Measurements from ENCODE around the gene GAB3. TPM values are rescaled to one million over a fixed set of nuclear protein-coding genes. Genes with fewer than 3 reads are reported as not detected.

Gene GAB3
- total and polyA plus RNA-seq, 2 donors (not counting 1 experiment from before 2014, with no cell fraction given): 2.8 to 4.1 TPM

DNA sequence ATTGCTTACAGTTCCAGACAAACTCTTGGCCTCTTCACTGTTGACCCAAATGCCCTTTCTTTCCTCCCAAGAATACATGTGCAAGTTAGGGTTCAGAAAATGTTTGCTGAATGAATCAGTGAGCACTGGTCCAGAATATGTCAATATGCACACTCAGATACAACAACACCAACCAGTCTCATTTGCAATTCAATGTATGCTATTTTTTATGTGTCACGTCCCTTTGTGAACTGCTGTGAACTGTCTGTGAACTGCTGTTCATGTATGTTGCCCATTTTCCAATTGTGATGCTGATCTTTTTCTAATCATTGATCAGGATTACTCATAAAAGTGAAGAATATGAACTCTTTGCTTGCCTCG lies 17.8 kb downstream of the GAB3 start:
- H4K20me1 ChIP-seq (ENCODE audit: control insufficient read depth, extremely low read depth, insufficient read depth, low read length): no peaks in the 10 kb centered on the region
- H3K4me2 ChIP-seq (ENCODE audit: extremely low read depth, insufficient read depth, low read length): peak overlapping the region; percentile 37
- H3K36me3 ChIP-seq (ENCODE audit: control insufficient read depth, insufficient read depth, low read length): no peaks in the 10 kb centered on the region
- H3K9ac ChIP-seq (ENCODE audit: insufficient read depth, low read length): no peak overlapping the region
- H3K4me3 ChIP-seq (replicated peaks in 1 of 4; ENCODE audit: control extremely low read depth in 1 of 4, insufficient read depth in 1 of 4, low read depth in 3 of 4, low read length in 4 of 4): no peak overlapping the region
- H3K79me2 ChIP-seq (ENCODE audit: control insufficient read depth, insufficient read depth, low read length): no peaks in the 10 kb centered on the region
- no peaks in the 10 kb centered on the region for H3K27me3 ChIP-seq (ENCODE audit: control insufficient read depth, insufficient read depth, low read length)
- no peak for TF ChIP-seq EZH2 (IDR thresholded peaks at IDR 0.05; ENCODE audit: low read length, missing control alignments)
- TF ChIP-seq, protein P1, sequence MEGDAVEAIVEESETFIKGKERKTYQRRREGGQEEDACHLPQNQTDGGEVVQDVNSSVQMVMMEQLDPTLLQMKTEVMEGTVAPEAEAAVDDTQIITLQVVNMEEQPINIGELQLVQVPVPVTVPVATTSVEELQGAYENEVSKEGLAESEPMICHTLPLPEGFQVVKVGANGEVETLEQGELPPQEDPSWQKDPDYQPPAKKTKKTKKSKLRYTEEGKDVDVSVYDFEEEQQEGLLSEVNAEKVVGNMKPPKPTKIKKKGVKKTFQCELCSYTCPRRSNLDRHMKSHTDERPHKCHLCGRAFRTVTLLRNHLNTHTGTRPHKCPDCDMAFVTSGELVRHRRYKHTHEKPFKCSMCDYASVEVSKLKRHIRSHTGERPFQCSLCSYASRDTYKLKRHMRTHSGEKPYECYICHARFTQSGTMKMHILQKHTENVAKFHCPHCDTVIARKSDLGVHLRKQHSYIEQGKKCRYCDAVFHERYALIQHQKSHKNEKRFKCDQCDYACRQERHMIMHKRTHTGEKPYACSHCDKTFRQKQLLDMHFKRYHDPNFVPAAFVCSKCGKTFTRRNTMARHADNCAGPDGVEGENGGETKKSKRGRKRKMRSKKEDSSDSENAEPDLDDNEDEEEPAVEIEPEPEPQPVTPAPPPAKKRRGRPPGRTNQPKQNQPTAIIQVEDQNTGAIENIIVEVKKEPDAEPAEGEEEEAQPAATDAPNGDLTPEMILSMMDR (conservative IDR thresholded peaks at IDR 0.05 in 1 of 2, IDR thresholded peaks at IDR 0.05 in 1 of 2; ENCODE audit: low read depth in 1 of 2, low read length in 2 of 2): no peak
- H2AFZ ChIP-seq (ENCODE audit: low read length): no peak overlapping the region
- peak overlapping the region; percentile 41 for H3K27ac ChIP-seq (ENCODE audit: insufficient read depth, low read length)
- DNase-seq (ENCODE audit: low read depth in 2 of 2): peak in 1 of 2 donors; percentile 65
- no peaks in the 10 kb centered on the region for H3K9me3 ChIP-seq (ENCODE audit: control insufficient read depth, insufficient read depth, low read depth, low read length)
- H3K4me1 ChIP-seq (ENCODE audit: control insufficient read depth, extremely low read depth, insufficient read depth, low read length): peaks cover 30% of the 10 kb centered on the region

DNA sequence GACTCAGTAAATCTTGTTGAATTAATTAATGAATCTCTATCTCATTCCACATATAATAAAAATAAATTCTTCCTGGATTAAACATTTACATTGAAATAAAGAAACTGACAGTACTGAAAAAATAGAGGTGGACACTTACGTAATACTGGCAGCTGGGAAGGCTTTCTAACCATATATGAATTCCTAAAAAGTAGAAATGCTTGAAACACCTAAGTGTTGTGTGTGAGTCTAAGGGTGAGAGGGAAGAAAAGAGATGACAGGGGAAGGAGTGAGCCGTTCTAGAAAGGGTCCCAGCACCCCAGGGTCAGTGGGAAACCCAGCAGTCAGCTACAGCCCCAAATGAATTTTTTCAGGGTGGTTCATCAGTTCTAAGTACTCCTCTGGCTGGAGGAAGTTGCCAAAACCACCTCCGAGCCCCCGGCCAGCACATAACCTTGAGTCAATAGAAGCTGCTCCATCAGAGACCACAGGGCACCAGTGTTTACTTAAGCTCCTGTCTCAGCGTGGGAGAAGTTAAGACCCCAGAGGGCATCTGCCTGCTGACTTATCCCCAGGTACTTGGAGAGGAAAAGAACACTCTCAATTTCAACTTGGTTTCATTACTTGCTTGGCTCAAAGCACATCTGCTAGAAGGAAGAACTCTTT lies 18.3 kb downstream of the GAB3 start:
- DNase-seq (ENCODE audit: low read depth in 2 of 2): peak in 1 of 2 donors; percentile 86
- peaks cover 32% of the 10 kb centered on the region for H3K4me1 ChIP-seq (ENCODE audit: control insufficient read depth, extremely low read depth, insufficient read depth, low read length)
- no peaks in the 10 kb centered on the region for H3K79me2 ChIP-seq (ENCODE audit: control insufficient read depth, insufficient read depth, low read length)
- H3K27ac ChIP-seq (ENCODE audit: insufficient read depth, low read length): peak overlapping the region; percentile 41
- no peaks in the 10 kb centered on the region for H3K36me3 ChIP-seq (ENCODE audit: control insufficient read depth, insufficient read depth, low read length)
- no peaks in the 10 kb centered on the region for H3K27me3 ChIP-seq (ENCODE audit: control insufficient read depth, insufficient read depth, low read length)
- peak overlapping the region; percentile 37 for H3K4me2 ChIP-seq (ENCODE audit: extremely low read depth, insufficient read depth, low read length)
- TF ChIP-seq, protein P1 (conservative IDR thresholded peaks at IDR 0.05 in 1 of 2, IDR thresholded peaks at IDR 0.05 in 1 of 2; ENCODE audit: low read depth in 1 of 2, low read length in 2 of 2): no peak
- TF ChIP-seq EZH2 (IDR thresholded peaks at IDR 0.05; ENCODE audit: low read length, missing control alignments): no peak
- H2AFZ ChIP-seq (ENCODE audit: low read length): no peak overlapping the region
- H4K20me1 ChIP-seq (ENCODE audit: control insufficient read depth, extremely low read depth, insufficient read depth, low read length): no peaks in the 10 kb centered on the region
- no peak overlapping the region for H3K4me3 ChIP-seq (replicated peaks in 1 of 4; ENCODE audit: control extremely low read depth in 1 of 4, insufficient read depth in 1 of 4, low read depth in 3 of 4, low read length in 4 of 4)
- H3K9me3 ChIP-seq (ENCODE audit: control insufficient read depth, insufficient read depth, low read depth, low read length): no peaks in the 10 kb centered on the region
- no peak overlapping the region for H3K9ac ChIP-seq (ENCODE audit: insufficient read depth, low read length)

DNA sequence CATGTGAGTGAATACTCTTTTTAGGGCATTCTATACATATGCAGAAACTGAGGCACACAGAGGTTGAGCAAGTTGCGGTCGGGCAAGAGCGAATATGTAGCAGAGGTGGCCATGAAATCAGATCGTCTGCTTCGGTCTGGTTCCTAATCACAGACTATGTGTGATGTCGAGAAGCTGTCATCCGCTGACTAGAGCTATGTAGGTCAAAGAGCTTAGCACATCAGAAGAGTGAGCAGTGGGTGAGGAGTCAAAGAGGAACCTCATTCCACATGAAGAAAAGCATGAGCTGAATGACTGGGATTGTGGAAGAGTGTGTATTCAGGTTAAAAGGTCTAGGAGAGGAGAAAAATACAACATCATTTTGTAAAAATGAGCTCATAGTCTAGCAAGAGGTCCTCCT lies 19.0 kb downstream of the GAB3 start:
- H3K4me3 ChIP-seq (replicated peaks in 1 of 4; ENCODE audit: control extremely low read depth in 1 of 4, insufficient read depth in 1 of 4, low read depth in 3 of 4, low read length in 4 of 4): no peak overlapping the region
- TF ChIP-seq EZH2 (IDR thresholded peaks at IDR 0.05; ENCODE audit: low read length, missing control alignments): no peak
- TF ChIP-seq, protein P1 (conservative IDR thresholded peaks at IDR 0.05 in 1 of 2, IDR thresholded peaks at IDR 0.05 in 1 of 2; ENCODE audit: low read depth in 1 of 2, low read length in 2 of 2): no peak

More for the DNA sequence above, 19.0 kb downstream of the GAB3 start:
- DNase-seq (ENCODE audit: low read depth in 2 of 2): peak in 1 of 2 donors; percentile 65
- no peaks in the 10 kb centered on the region for H3K9me3 ChIP-seq (ENCODE audit: control insufficient read depth, insufficient read depth, low read depth, low read length)
- H2AFZ ChIP-seq (ENCODE audit: low read length): no peak overlapping the region
- peaks cover 36% of the 10 kb centered on the region for H3K4me1 ChIP-seq (ENCODE audit: control insufficient read depth, extremely low read depth, insufficient read depth, low read length)
- H3K27ac ChIP-seq (ENCODE audit: insufficient read depth, low read length): no peak overlapping the region
- H3K36me3 ChIP-seq (ENCODE audit: control insufficient read depth, insufficient read depth, low read length): no peaks in the 10 kb centered on the region
- H4K20me1 ChIP-seq (ENCODE audit: control insufficient read depth, extremely low read depth, insufficient read depth, low read length): no peaks in the 10 kb centered on the region
- no peak overlapping the region for H3K9ac ChIP-seq (ENCODE audit: insufficient read depth, low read length)
- H3K27me3 ChIP-seq (ENCODE audit: control insufficient read depth, insufficient read depth, low read length): no peaks in the 10 kb centered on the region
- no peaks in the 10 kb centered on the region for H3K79me2 ChIP-seq (ENCODE audit: control insufficient read depth, insufficient read depth, low read length)
- H3K4me2 ChIP-seq (ENCODE audit: extremely low read depth, insufficient read depth, low read length): no peak overlapping the region

Measured in fibroblast of lung (primary cell).